Endothelial cell (in vitro differentiated cells): ENCODE data around the gene PHKA2. TPM values are rescaled to one million over a fixed set of nuclear protein-coding genes. Genes with fewer than 3 reads are reported as not detected.

Experiments
- DNase-seq: peaks from one replicate; pipeline ENCODE4 v3.0.0; 2021; ENCODE audit warnings: low spot score
- H3K27ac Mint-ChIP-seq: one replicate; pipeline ENCODE4 v1.8.0; 2021; ENCODE audit warnings: mixed read lengths, inconsistent platforms; ENCODE audit not compliant: unreplicated experiment
- H3K27me3 Mint-ChIP-seq: one replicate; pipeline ENCODE4 v1.8.0; 2021; ENCODE audit warnings: mild to moderate bottlenecking, moderate library complexity, mixed read lengths, inconsistent platforms; ENCODE audit not compliant: unreplicated experiment
- H3K36me3 Mint-ChIP-seq: one replicate; pipeline ENCODE4 v1.8.0; 2021; ENCODE audit warnings: mild to moderate bottlenecking, low read depth, mixed read lengths, inconsistent platforms; ENCODE audit not compliant: unreplicated experiment
- H3K4me1 Mint-ChIP-seq: one replicate; pipeline ENCODE4 v1.8.0; 2021; ENCODE audit warnings: mild to moderate bottlenecking, mixed read lengths, inconsistent platforms; ENCODE audit not compliant: unreplicated experiment
- H3K4me3 Mint-ChIP-seq: one replicate; pipeline ENCODE4 v1.8.0; 2021; ENCODE audit warnings: mild to moderate bottlenecking, mixed read lengths, inconsistent platforms; ENCODE audit not compliant: unreplicated experiment
- H3K9me3 Mint-ChIP-seq: one replicate; pipeline ENCODE4 v1.8.0; 2021; ENCODE audit warnings: mixed read lengths, inconsistent platforms; ENCODE audit not compliant: unreplicated experiment
- total RNA-seq: library from RNA; stranded (reverse); fragmentation: NEBNext Ultra II Directional; extraction: Animal tissue kit (Norgen Biotek cat#: 25700); gene quantifications from one replicate; pipeline ENCODE4 v1.2.1, GENCODE V29; 2021; ENCODE audit not compliant: unreplicated experiment
- TF ChIP-seq, protein P1 (sequence below): fragments of 200-600 bp; sonication (generic); IDR thresholded peaks from one replicate; pipeline ENCODE4 v1.5.0; 2021; ENCODE audit warnings: antibody characterized with exemption; ENCODE audit not compliant: unreplicated experiment

Gene PHKA2
- total RNA-seq, 1 donor from 2014 or later: 19.7 TPM

DNA sequence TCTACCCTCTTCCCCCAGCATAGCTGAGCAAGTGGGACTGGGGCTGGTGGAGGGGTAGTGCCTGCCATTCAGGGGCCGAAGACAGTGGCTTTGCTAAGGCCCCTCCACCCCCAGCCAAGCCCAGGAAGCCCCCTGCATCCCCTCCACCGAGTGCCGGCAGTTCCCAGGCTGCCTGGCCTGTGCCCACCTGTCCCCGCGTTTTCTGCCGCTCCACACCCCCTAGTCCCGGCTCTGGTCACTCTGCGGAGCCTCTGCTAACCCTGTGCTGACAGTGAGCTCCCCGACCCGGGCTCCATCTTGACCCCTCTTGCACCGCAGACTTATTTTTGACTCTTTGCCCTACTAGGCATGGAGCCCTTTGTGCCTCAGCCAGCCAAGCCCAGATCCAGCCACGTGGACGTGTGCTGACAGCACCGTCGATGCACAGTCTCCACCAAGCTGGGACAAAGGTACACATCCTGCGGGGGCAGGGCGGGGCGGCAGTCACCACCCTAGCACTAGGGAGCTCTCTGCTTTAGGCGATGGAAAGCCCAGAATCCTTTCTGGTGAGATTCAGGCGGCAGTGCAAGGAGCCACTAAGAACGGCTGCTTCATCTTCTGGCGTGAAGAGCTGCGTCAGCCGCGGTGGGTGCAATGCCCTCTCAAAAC is 96.6 kb downstream of the PHKA2 start:
- Mint-ChIP-seq H3K9me3 (no peaks in the 10 kb centered on the region), H3K27me3 (no peaks in the 10 kb centered on the region), H3K27ac (no peak overlapping the region), H3K4me3 (no peak overlapping the region), H3K4me1 (peaks cover 10% of the 10 kb centered on the region), H3K36me3 (no peaks in the 10 kb centered on the region)
- no peak for DNase-seq
- TF ChIP-seq, protein P1, sequence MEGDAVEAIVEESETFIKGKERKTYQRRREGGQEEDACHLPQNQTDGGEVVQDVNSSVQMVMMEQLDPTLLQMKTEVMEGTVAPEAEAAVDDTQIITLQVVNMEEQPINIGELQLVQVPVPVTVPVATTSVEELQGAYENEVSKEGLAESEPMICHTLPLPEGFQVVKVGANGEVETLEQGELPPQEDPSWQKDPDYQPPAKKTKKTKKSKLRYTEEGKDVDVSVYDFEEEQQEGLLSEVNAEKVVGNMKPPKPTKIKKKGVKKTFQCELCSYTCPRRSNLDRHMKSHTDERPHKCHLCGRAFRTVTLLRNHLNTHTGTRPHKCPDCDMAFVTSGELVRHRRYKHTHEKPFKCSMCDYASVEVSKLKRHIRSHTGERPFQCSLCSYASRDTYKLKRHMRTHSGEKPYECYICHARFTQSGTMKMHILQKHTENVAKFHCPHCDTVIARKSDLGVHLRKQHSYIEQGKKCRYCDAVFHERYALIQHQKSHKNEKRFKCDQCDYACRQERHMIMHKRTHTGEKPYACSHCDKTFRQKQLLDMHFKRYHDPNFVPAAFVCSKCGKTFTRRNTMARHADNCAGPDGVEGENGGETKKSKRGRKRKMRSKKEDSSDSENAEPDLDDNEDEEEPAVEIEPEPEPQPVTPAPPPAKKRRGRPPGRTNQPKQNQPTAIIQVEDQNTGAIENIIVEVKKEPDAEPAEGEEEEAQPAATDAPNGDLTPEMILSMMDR: no peak

DNA sequence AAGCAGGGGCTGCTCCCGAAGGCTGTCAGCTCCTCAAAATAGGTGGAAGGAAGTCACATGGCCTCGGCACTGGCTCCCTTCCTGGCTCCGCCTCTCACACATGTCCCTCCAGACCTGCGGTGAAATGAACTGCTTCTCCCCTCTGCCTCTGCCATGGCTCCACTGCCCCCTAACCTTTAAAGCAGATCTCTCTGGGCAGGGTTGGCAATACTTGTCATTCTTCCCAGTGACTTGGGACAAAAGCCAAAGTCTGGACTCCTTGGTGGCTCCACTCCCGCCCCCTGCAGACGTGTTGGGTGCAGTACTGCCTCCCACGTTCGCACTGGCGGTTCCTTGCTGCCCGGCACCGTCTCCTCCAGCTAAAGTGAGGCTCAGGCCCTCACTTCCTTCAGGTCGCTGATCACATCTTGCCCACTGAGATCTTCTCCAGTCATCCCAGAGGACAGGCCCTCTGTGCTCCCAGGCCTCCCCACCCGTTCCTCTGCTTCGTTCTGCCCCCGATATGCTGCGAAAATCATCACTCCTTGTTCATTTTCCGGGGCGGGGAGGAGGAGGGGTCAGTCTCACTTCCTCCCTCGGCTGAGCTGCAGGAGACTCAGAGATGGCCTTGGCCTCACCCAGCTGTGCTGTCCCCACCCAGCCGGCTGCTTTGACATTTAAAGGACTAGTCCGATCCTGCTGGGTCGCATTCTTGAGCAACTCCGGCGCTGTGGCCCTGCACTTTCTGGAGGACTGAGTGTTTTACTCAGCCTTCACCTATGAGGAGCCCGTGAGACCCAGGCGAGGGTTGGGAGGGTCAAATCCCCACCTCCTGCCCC is 97.4 kb downstream of the PHKA2 start:
- Mint-ChIP-seq H3K27me3 (no peaks in the 10 kb centered on the region), H3K4me3 (peak overlapping the region; percentile 83), H3K4me1 (peaks cover 10% of the 10 kb centered on the region), H3K9me3 (no peaks in the 10 kb centered on the region), H3K27ac (peak overlapping the region; percentile 52), H3K36me3 (no peaks in the 10 kb centered on the region)
- DNase-seq: peak; percentile 39
- TF ChIP-seq, protein P1: no peak

DNA sequence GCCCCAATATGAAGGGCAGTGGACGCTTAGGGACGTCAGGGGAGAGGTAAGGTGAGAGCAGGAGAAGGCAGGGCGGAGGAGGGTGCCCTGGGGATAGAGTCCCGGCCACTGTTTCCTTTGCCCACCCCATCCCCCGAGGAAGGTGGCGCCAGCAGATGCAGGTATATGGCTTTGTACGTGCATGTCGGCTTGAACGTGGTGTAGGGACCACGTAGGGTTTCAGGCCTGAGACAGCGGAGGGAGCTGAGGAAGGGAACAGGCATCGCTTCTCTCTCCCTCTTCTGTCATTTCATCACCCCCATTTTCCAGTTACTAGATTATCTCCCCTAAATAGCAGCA is 97.9 kb downstream of the PHKA2 start:
- H3K27me3 Mint-ChIP-seq: no peaks in the 10 kb centered on the region
- DNase-seq: no peak
- H3K27ac Mint-ChIP-seq: no peak overlapping the region
- peaks cover 10% of the 10 kb centered on the region for H3K4me1 Mint-ChIP-seq
- no peaks in the 10 kb centered on the region for H3K9me3 Mint-ChIP-seq
- TF ChIP-seq, protein P1: no peak
- H3K4me3 Mint-ChIP-seq: no peak overlapping the region
- H3K36me3 Mint-ChIP-seq: no peaks in the 10 kb centered on the region

DNA sequence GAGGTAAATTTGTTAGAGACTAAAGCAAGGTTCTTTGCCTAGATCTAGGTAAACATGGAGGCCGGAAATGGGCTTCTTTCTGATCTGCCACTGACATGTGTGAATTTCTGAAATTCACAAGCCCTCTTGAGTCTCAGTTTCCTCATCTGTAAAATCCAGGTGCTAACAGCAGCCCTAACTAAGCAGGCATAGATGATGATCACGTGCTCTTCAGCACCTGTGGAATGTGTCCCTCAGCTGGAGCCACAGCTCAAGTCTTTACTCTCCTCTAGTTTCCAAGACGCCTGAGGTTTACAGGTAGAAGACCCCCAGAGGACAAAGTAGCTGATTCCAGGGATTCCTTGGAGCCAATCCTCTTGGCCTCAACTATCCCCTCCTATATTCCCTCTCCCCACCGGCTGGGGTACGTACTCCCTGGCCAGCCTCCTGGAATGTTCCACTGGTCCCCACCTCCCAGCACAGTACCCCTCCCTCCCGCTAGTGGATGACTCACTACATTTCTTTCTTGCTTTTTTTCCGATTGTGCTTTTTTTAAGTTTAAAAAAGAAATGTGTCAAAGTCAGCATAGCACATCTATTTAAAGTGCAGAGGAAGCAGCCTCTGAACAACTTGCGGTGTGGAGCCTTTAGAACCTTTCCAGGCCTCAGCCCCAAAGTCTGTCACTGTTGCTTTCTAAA is 98.4 kb downstream of the PHKA2 start:
- Mint-ChIP-seq H3K27me3 (no peaks in the 10 kb centered on the region), H3K4me1 (peaks cover 10% of the 10 kb centered on the region), H3K9me3 (no peaks in the 10 kb centered on the region), H3K27ac (no peak overlapping the region), H3K36me3 (no peaks in the 10 kb centered on the region), H3K4me3 (no peak overlapping the region)
- no peak for DNase-seq
- TF ChIP-seq, protein P1: no peak
